Naive B cell (primary cell): ENCODE measurements around the gene GPSM1. TPM values are rescaled to one million over a fixed set of nuclear protein-coding genes. Genes with fewer than 3 reads are reported as not detected.
"Not testable (repeated sequence)": the region's sequence is repeated elsewhere in the genome, so short reads cannot be mapped to it uniquely, and the experiment has no call there.

Source experiments
- ATAC-seq, 2 donors: fragments of 150-1000 bp; cut with Tn5 transposase; 2 replicates each; pipeline ENCODE4 v1.10.0; 2021; ENCODE audit warnings: low read depth in 2 of 2, mild to moderate bottlenecking in 2 of 2, moderate library complexity in 2 of 2
- DNase-seq: peaks from one replicate; pipeline ENCODE4 v3.0.0; 2022
- H3K27ac Mint-ChIP-seq, 6 donors: one replicate each; pipeline ENCODE4 v1.8.0; 2020 to 2022; ENCODE audit warnings: mild to moderate bottlenecking in 6 of 6, mixed read lengths in 6 of 6, moderate library complexity in 5 of 6, inconsistent platforms in 2 of 6
- H3K27me3 Mint-ChIP-seq, 3 donors: one replicate each; pipeline ENCODE4 v1.8.0; 2021 to 2022; ENCODE audit warnings: mixed read lengths in 3 of 3, mild to moderate bottlenecking in 1 of 3
- H3K36me3 Mint-ChIP-seq, 2 donors: one replicate each; pipeline ENCODE4 v1.8.0; 2020 to 2022; ENCODE audit warnings: mixed read lengths in 2 of 2, inconsistent platforms in 1 of 2, mild to moderate bottlenecking in 1 of 2
- H3K4me1 Mint-ChIP-seq, 3 donors: one replicate each; pipeline ENCODE4 v1.8.0; 2020 to 2022; ENCODE audit warnings: mixed read lengths in 3 of 3, inconsistent platforms in 1 of 3, mild to moderate bottlenecking in 1 of 3, moderate library complexity in 1 of 3
- H3K4me3 Mint-ChIP-seq, 8 donors: one replicate each; pipeline ENCODE4 v1.8.0; 2020 to 2022; ENCODE audit warnings: mild to moderate bottlenecking in 8 of 8, mixed read lengths in 8 of 8, moderate library complexity in 8 of 8, inconsistent platforms in 2 of 8
- H3K9me3 Mint-ChIP-seq, 7 donors: one replicate each; pipeline ENCODE4 v1.8.0; 2020 to 2022; ENCODE audit warnings: mixed read lengths in 7 of 7, mild to moderate bottlenecking in 5 of 7, inconsistent platforms in 2 of 7, moderate library complexity in 1 of 7
- polyA plus RNA-seq, 6 donors: library from polyadenylated mRNA; unstranded; fragments of 300-500 nt; fragmentation: Illumina TruSeq; gene quantifications; one replicate each; pipeline ENCODE4 v1.2.3, GENCODE V29; 2021; ENCODE audit warnings: low read depth in 6 of 6

GPSM1 gene
- polyA plus RNA-seq, 6 donors from 2014 or later: 0.69 to 1.6 (median 0.94) TPM; not detected in 1

- no peaks in the 10 kb centered on the region for H3K36me3 Mint-ChIP-seq
- no peak overlapping the region for H3K27ac Mint-ChIP-seq
- no peak for ATAC-seq
- H3K4me1 Mint-ChIP-seq: no peaks in the 10 kb centered on the region
- no peak overlapping the region for H3K4me3 Mint-ChIP-seq
- no peaks in the 10 kb centered on the region for H3K27me3 Mint-ChIP-seq
- no peak for DNase-seq
- H3K9me3 Mint-ChIP-seq: no peaks in the 10 kb centered on the region
Measured at GRCh38 chr9:136346927-136347465, 19.7 kb downstream of the GPSM1 start.

GRCh38 chr9:136347472-136348256, 20.3 kb downstream of the GPSM1 start:
- no peak for DNase-seq
- H3K4me1 Mint-ChIP-seq: no peaks in the 10 kb centered on the region
- no peak for ATAC-seq
- H3K4me3 Mint-ChIP-seq: no peak overlapping the region
- H3K27me3 Mint-ChIP-seq: no peaks in the 10 kb centered on the region
- H3K9me3 Mint-ChIP-seq: no peaks in the 10 kb centered on the region
- H3K36me3 Mint-ChIP-seq: no peaks in the 10 kb centered on the region
- peak overlapping the region in 2 of 6 donors; percentile 74 to 86 for H3K27ac Mint-ChIP-seq

- ATAC-seq: no peak
- no peak for DNase-seq
- no peak overlapping the region for H3K27ac Mint-ChIP-seq
- H3K4me1 Mint-ChIP-seq: no peaks in the 10 kb centered on the region
- no peaks in the 10 kb centered on the region for H3K9me3 Mint-ChIP-seq
- no peaks in the 10 kb centered on the region for H3K36me3 Mint-ChIP-seq
- no peak overlapping the region for H3K4me3 Mint-ChIP-seq
- no peaks in the 10 kb centered on the region for H3K27me3 Mint-ChIP-seq
Measured at GRCh38 chr9:136348691-136349090, 21.4 kb downstream of the GPSM1 start.

GRCh38 chr9:136349546-136349945, 22.2 kb downstream of the GPSM1 start:
- no peak for ATAC-seq
- Mint-ChIP-seq H3K9me3 (no peaks in the 10 kb centered on the region), H3K27ac (no peak overlapping the region), H3K4me1 (no peaks in the 10 kb centered on the region), H3K36me3 (no peaks in the 10 kb centered on the region), H3K27me3 (no peaks in the 10 kb centered on the region), H3K4me3 (no peak overlapping the region)
- no peak for DNase-seq

- Mint-ChIP-seq H3K4me1 (no peaks in the 10 kb centered on the region), H3K27me3 (no peaks in the 10 kb centered on the region), H3K4me3 (no peak overlapping the region), H3K27ac (no peak overlapping the region), H3K9me3 (no peaks in the 10 kb centered on the region), H3K36me3 (no peaks in the 10 kb centered on the region)
- DNase-seq: no peak
- ATAC-seq: no peak
Measured at GRCh38 chr9:136351252-136351800, 24.0 kb downstream of the GPSM1 start.

GRCh38 chr9:136351868-136352267, 24.5 kb downstream of the GPSM1 start:
- not testable (repeated sequence) for DNase-seq, H3K27ac Mint-ChIP-seq, H3K36me3 Mint-ChIP-seq, H3K4me1 Mint-ChIP-seq, H3K27me3 Mint-ChIP-seq, H3K4me3 Mint-ChIP-seq, ATAC-seq, H3K9me3 Mint-ChIP-seq

GRCh38 chr9:136352682-136353081, 25.3 kb downstream of the GPSM1 start:
- ATAC-seq (no peak), DNase-seq (no peak)
- Mint-ChIP-seq H3K27me3 (no peaks in the 10 kb centered on the region), H3K36me3 (no peaks in the 10 kb centered on the region), H3K4me1 (no peaks in the 10 kb centered on the region), H3K27ac (peak overlapping the region in 1 of 6 donors; percentile 20), H3K9me3 (no peaks in the 10 kb centered on the region), H3K4me3 (no peak overlapping the region)

- Mint-ChIP-seq H3K27ac (peak overlapping the region in 1 of 6 donors; percentile 20), H3K36me3 (no peaks in the 10 kb centered on the region), H3K4me3 (no peak overlapping the region), H3K4me1 (no peaks in the 10 kb centered on the region), H3K9me3 (no peaks in the 10 kb centered on the region), H3K27me3 (no peaks in the 10 kb centered on the region)
- ATAC-seq (no peak), DNase-seq (no peak)
Measured at GRCh38 chr9:136353088-136353487, 25.7 kb downstream of the GPSM1 start.

- Mint-ChIP-seq H3K4me1 (no peaks in the 10 kb centered on the region), H3K27me3 (no peaks in the 10 kb centered on the region), H3K4me3 (no peak overlapping the region), H3K9me3 (no peaks in the 10 kb centered on the region), H3K36me3 (no peaks in the 10 kb centered on the region), H3K27ac (no peak overlapping the region)
- no peak for ATAC-seq
- DNase-seq: no peak
Measured at GRCh38 chr9:136353757-136354488, 26.6 kb downstream of the GPSM1 start.

- Mint-ChIP-seq H3K9me3 (no peaks in the 10 kb centered on the region), H3K27me3 (no peaks in the 10 kb centered on the region), H3K4me1 (no peaks in the 10 kb centered on the region), H3K27ac (no peak overlapping the region), H3K4me3 (no peak overlapping the region), H3K36me3 (no peaks in the 10 kb centered on the region)
- ATAC-seq (no peak), DNase-seq (no peak)
Measured at GRCh38 chr9:136354592-136355085, 27.3 kb downstream of the GPSM1 start.

GRCh38 chr9:136355616-136356557, 28.5 kb downstream of the GPSM1 start:
- ATAC-seq (no peak), DNase-seq (no peak)
- Mint-ChIP-seq H3K27me3 (no peaks in the 10 kb centered on the region), H3K36me3 (no peaks in the 10 kb centered on the region), H3K4me3 (no peak overlapping the region), H3K27ac (no peak overlapping the region), H3K9me3 (no peaks in the 10 kb centered on the region), H3K4me1 (no peaks in the 10 kb centered on the region)

- Mint-ChIP-seq H3K4me1 (peaks cover 0 to 1% (median 0%) of the 10 kb centered on the region in 3 donors), H3K9me3 (no peaks in the 10 kb centered on the region), H3K4me3 (no peak overlapping the region)
Measured at GRCh38 chr9:136357202-136357725, 29.9 kb downstream of the GPSM1 start.

GRCh38 chr9:136358016-136358415, 30.7 kb downstream of the GPSM1 start:
- H3K36me3 Mint-ChIP-seq: no peaks in the 10 kb centered on the region
- H3K9me3 Mint-ChIP-seq: no peaks in the 10 kb centered on the region
- H3K27ac Mint-ChIP-seq: no peak overlapping the region
- no peak for DNase-seq
- H3K4me1 Mint-ChIP-seq: peaks cover 3 to 9% (median 4%) of the 10 kb centered on the region in 3 donors
- no peaks in the 10 kb centered on the region for H3K27me3 Mint-ChIP-seq
- ATAC-seq: no peak
- peak overlapping the region in 1 of 8 donors; percentile 33 for H3K4me3 Mint-ChIP-seq

More at GRCh38 chr9:136357202-136357725, 29.9 kb downstream of the GPSM1 start:
- ATAC-seq (no peak), DNase-seq (no peak)
- Mint-ChIP-seq H3K36me3 (no peaks in the 10 kb centered on the region), H3K27me3 (no peaks in the 10 kb centered on the region), H3K27ac (no peak overlapping the region)
